Measurements from ENCODE around the gene FYB2. TPM values are rescaled to one million over a fixed set of nuclear protein-coding genes. Genes with fewer than 3 reads are reported as not detected.

FYB2 gene
- total RNA-seq, 1 experiment from 2014 or later, result not detected

- Histone ChIP-seq H3K27ac (ENCODE audit: low read depth, low read length) (no peak overlapping the region), H3K27me3 (ENCODE audit: insufficient read depth, low read length) (peaks cover 36% of the 10 kb centered on the region), H3K9me3 (ENCODE audit: control insufficient read depth in 1 of 2, insufficient read depth in 1 of 2, low read depth in 1 of 2, low read length in 2 of 2) (no peaks in the 10 kb centered on the region), H4K20me1 (ENCODE audit: insufficient read depth) (no peaks in the 10 kb centered on the region; the same call in 1 of the 2 replicates), H3K4me1 (ENCODE audit: control insufficient read depth in 1 of 2, insufficient read depth in 2 of 2, low read length in 2 of 2) (peaks cover 0 to 5% of the 10 kb centered on the region in 2 experiments; a peak in 2 of 4 replicates), H3K4me3 (replicated peaks in 1 of 2; ENCODE audit: low read depth in 1 of 2, low read length in 2 of 2) (no peak overlapping the region), H2AFZ (ENCODE audit: low read depth, low read length, poor library complexity, severe bottlenecking) (no peak overlapping the region), H3K9ac (ENCODE audit: low read length) (no peak overlapping the region), H3K79me2 (ENCODE audit: insufficient read depth, low read length) (no peaks in the 10 kb centered on the region), H3K9me2 (ENCODE audit: insufficient read depth) (no peaks in the 10 kb centered on the region), H3K36me3 (ENCODE audit: control insufficient read depth in 1 of 2, insufficient read depth in 2 of 2, low read length in 2 of 2) (no peaks in the 10 kb centered on the region), H3K4me2 (ENCODE audit: low read length) (no peak overlapping the region)
- ChIA-PET POLR2A (no interaction called here), CTCF (no interaction called here), RAD21 (ENCODE audit: low non-redundant PET in 1 of 2, low total read pairs in 2 of 2, uncharacterized antibody in 2 of 2, unreplicated experiment in 2 of 2) (no interaction called here)
- ATAC-seq (no peak), DNase-seq (ENCODE audit: low read depth, low spot score) (no peak)
- TF ChIP-seq FOSL1 (IDR thresholded peaks at IDR 0.05; ENCODE audit: low read depth) (no peak), POLR2A (IDR thresholded peaks at IDR 0.05; ENCODE audit: borderline replicate concordance, extremely low read depth, insufficient read depth, insufficient read length) (no peak), CBX3 (IDR thresholded peaks at IDR 0.05; ENCODE audit: low read depth) (no peak), EGR1 (IDR thresholded peaks at IDR 0.05; ENCODE audit: low read depth) (no peak), ZBTB33 (IDR thresholded peaks at IDR 0.05; ENCODE audit: extremely low read depth, insufficient replicate concordance, low read length) (no peak), CEBPB (IDR thresholded peaks at IDR 0.05; ENCODE audit: low read depth) (no peak), REST (IDR thresholded peaks at IDR 0.05; ENCODE audit: low read depth) (no peak)
- intact Hi-C loops (cut with micrococcal nuclease), result loop anchor here (10.0 kb wide), 1 partner anchor 1567 kb away; no protein-coding TSS in a partner anchor
- BruUV-seq (replicated peaks), result no TSS peak
These were observed 107.1 kb downstream of the FYB2 start for GRCh38 chr1:56712150-56712549.
